Liver (tissue), 9 donors: Measurements from ENCODE around the gene GBX1. TPM values are rescaled to one million over a fixed set of nuclear protein-coding genes. Genes with fewer than 3 reads are reported as not detected.

ENCODE experiments used
- DNase-seq: peaks from one replicate; pipeline ENCODE4 v3.0.0-alpha.2; 2017; ENCODE audit warnings: low spot score
- H3K27ac ChIP-seq, 2 donors: one replicate each; pipeline ENCODE4 v1.7.0; 2013; ENCODE audit warnings: inconsistent platforms in 2 of 2, low read length in 2 of 2, control low read depth in 1 of 2, low read depth in 1 of 2, mild to moderate bottlenecking in 1 of 2
- H3K27me3 ChIP-seq, 4 donors: one replicate each; pipeline versions ENCODE4 v1.6.1 to v1.7.0; 2013; ENCODE audit warnings: low read length in 3 of 4, inconsistent platforms in 1 of 4, mild to moderate bottlenecking in 1 of 4, moderate library complexity in 1 of 4; ENCODE audit not compliant: control insufficient read depth in 4 of 4, insufficient read depth in 4 of 4
- H3K36me3 ChIP-seq, 4 donors: one replicate each; pipeline versions ENCODE4 v1.6.1 to v1.7.0; 2013; ENCODE audit warnings: low read length in 3 of 4, mild to moderate bottlenecking in 3 of 4, low read depth in 1 of 4, moderate library complexity in 1 of 4; ENCODE audit not compliant: control insufficient read depth in 4 of 4, insufficient read depth in 3 of 4
- H3K4me1 ChIP-seq, 4 donors: one replicate each; pipeline versions ENCODE4 v1.6.1 to v1.7.0; 2013; ENCODE audit warnings: low read length in 3 of 4, mild to moderate bottlenecking in 3 of 4, moderate library complexity in 1 of 4; ENCODE audit not compliant: control insufficient read depth in 4 of 4, insufficient read depth in 4 of 4
- H3K4me3 ChIP-seq, 3 donors: one replicate each; pipeline versions ENCODE4 v1.6.1 to v1.7.0; 2013; ENCODE audit warnings: low read length in 3 of 3, control low read depth in 1 of 3, low read depth in 1 of 3, mild to moderate bottlenecking in 1 of 3
- H3K9ac ChIP-seq, 2 donors: one replicate each; pipeline ENCODE4 v1.7.0; 2013; ENCODE audit warnings: low read length in 2 of 2, mild to moderate bottlenecking in 2 of 2, moderate library complexity in 2 of 2, control low read depth in 1 of 2, low read depth in 1 of 2
- H3K9me3 ChIP-seq, 4 donors: one replicate each; pipeline versions ENCODE4 v1.6.1 to v1.7.0; 2013; ENCODE audit warnings: low read length in 3 of 4; ENCODE audit not compliant: control insufficient read depth in 4 of 4
- FOXA1 ChIP-seq: IDR thresholded peaks from 2 replicates; pipeline ENCODE4 v1.6.1; 2016; ENCODE audit warnings: antibody characterized with exemption
- GABPA ChIP-seq, 2 donors: IDR thresholded peaks in 1 of 2; conservative IDR thresholded peaks in 1 of 2; 2 replicates each; pipeline ENCODE4 v1.6.1; 2016; ENCODE audit warnings: antibody characterized with exemption in 2 of 2, mild to moderate bottlenecking in 1 of 2, moderate library complexity in 1 of 2
- HNF4A ChIP-seq, 2 donors: conservative IDR thresholded peaks; 2 replicates each; pipeline ENCODE4 v1.6.1; 2016; ENCODE audit warnings: antibody characterized with exemption in 2 of 2, mild to moderate bottlenecking in 2 of 2
- NR2F2 ChIP-seq: IDR thresholded peaks from 2 replicates; pipeline ENCODE4 v1.6.1; 2016; ENCODE audit warnings: antibody characterized with exemption
- RAD21 ChIP-seq, 2 donors: IDR thresholded peaks; 2 replicates each; pipeline ENCODE4 v1.6.1; 2016; ENCODE audit warnings: antibody characterized with exemption in 2 of 2, mild to moderate bottlenecking in 2 of 2
- RXRA ChIP-seq, 2 donors: IDR thresholded peaks; 2 replicates each; pipeline ENCODE4 v1.6.1; 2017 to 2018; ENCODE audit warnings: antibody characterized with exemption in 2 of 2, mild to moderate bottlenecking in 1 of 2
- SP1 ChIP-seq: IDR thresholded peaks from 2 replicates; pipeline ENCODE4 v1.6.1; 2018; ENCODE audit warnings: antibody characterized with exemption, mild to moderate bottlenecking
- TAF1 ChIP-seq: conservative IDR thresholded peaks from 2 replicates; pipeline ENCODE4 v1.6.1; 2016; ENCODE audit warnings: antibody characterized with exemption, mild to moderate bottlenecking
- WGBS: extraction: QIAGEN DNeasy Blood & Tissue Kit; methylation state at CpG from one replicate; pipeline ENCODE4 v1.1.7; 2013; 5-methylcytosine and 5-hydroxymethylcytosine counted together
- polyA plus RNA-seq, 2 donors: library from polyadenylated mRNA; stranded (reverse) in 1 of 2; unstranded in 1 of 2; fragments of 200-250 nt in 1 of 2; fragments of >200 nt in 1 of 2; fragmentation: Nextera tagmentation in 1 of 2; extraction: Ambion mirVana in 1 of 2; gene quantifications; one replicate each; pipeline versions ENCODE4 v1.2.1 to v1.2.3, GENCODE V29; 2013 to 2015
- total RNA-seq, 2 donors: library from RNA; depleted of rRNA; stranded (reverse); fragments of >200 nt; gene quantifications; one replicate each; pipeline ENCODE4 v1.2.3, GENCODE V29; 2014
- TF ChIP-seq, protein P1 (sequence below): fragments of 150-350 bp; IDR thresholded peaks from 2 replicates; pipeline ENCODE4 v1.5.1; 2017; ENCODE audit warnings: improper control_type of control experiment, low read depth, low read length; ENCODE audit not compliant: missing input control
- TF ChIP-seq, protein P2 (sequence below): IDR thresholded peaks from 2 replicates; pipeline ENCODE4 v1.6.1; 2016; ENCODE audit warnings: antibody characterized with exemption, mild to moderate bottlenecking
- donor health status: healthy.
- donor health status: healthy.
- donor health status: healthy.
- donor health status: healthy.
- donor health status: healthy.

The GBX1 gene
- total and polyA plus RNA-seq, 4 donors = not detected

DNA sequence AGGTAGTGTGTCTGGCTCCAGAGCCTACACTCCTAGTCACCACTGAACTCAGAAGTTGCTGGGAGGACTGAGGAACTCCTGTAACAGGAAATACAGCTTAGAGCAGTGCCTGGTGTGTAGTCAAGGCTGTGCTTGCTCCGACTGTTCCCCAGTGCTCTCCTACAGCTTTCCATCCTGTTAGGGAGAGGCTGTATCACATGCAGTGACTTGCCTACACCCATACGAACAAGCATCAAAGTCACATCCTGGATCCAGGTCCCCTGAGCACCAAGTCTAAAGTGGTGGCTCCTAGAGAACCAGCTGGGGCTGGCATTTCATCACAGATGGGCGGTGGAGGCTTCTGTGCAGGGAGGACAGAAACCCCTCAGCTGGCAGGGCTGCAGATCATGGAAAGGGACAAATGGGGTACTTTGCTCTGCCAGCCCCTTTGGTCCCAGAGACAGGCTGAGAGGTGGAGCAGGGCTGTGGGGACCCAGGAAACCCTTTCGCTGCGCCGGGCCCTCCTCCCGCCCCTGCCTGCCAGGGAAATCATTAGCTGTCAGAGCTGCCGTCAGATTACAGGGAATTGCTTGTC, 11.9 kb upstream of the GBX1 start (continued):
- TF ChIP-seq, protein P1, sequence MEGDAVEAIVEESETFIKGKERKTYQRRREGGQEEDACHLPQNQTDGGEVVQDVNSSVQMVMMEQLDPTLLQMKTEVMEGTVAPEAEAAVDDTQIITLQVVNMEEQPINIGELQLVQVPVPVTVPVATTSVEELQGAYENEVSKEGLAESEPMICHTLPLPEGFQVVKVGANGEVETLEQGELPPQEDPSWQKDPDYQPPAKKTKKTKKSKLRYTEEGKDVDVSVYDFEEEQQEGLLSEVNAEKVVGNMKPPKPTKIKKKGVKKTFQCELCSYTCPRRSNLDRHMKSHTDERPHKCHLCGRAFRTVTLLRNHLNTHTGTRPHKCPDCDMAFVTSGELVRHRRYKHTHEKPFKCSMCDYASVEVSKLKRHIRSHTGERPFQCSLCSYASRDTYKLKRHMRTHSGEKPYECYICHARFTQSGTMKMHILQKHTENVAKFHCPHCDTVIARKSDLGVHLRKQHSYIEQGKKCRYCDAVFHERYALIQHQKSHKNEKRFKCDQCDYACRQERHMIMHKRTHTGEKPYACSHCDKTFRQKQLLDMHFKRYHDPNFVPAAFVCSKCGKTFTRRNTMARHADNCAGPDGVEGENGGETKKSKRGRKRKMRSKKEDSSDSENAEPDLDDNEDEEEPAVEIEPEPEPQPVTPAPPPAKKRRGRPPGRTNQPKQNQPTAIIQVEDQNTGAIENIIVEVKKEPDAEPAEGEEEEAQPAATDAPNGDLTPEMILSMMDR = no peak
- TF ChIP-seq TAF1 = no peak
- TF ChIP-seq HNF4A (conservative IDR thresholded peaks at IDR 0.05) = no peak
- TF ChIP-seq FOXA1 = no peak

DNA sequence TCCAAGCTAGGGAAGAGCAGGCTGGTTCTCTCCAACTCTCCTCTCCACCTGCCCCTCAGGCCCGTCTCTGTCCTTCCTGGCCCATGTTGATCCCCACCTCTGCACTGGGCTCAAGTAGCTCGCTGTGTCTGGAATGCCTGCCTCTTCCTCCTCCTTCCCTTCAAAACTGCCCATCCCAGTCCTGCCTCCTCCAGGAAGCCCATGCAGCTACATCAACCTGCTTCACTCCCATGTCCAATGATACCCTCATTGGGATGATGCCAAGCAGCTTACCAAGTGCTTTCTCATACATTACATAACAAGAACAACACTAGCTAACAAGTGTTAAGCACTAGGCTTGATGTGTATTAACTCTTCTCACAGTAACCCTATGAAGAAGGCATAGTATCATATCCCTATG, 11.3 kb upstream of the GBX1 start:
- Histone ChIP-seq H3K36me3 (no peaks in the 10 kb centered on the region), H3K9me3 (no peaks in the 10 kb centered on the region), H3K27me3 (no peaks in the 10 kb centered on the region), H3K4me3 (no peak overlapping the region), H3K9ac (no peak overlapping the region), H3K4me1 (no peaks in the 10 kb centered on the region), H3K27ac (no peak overlapping the region)
- TF ChIP-seq RXRA (IDR thresholded peaks at IDR 0.05) = no peak
- TF ChIP-seq, protein P1 = no peak
- no peak for TF ChIP-seq RAD21 (IDR thresholded peaks at IDR 0.05)
- TF ChIP-seq, protein P2, sequence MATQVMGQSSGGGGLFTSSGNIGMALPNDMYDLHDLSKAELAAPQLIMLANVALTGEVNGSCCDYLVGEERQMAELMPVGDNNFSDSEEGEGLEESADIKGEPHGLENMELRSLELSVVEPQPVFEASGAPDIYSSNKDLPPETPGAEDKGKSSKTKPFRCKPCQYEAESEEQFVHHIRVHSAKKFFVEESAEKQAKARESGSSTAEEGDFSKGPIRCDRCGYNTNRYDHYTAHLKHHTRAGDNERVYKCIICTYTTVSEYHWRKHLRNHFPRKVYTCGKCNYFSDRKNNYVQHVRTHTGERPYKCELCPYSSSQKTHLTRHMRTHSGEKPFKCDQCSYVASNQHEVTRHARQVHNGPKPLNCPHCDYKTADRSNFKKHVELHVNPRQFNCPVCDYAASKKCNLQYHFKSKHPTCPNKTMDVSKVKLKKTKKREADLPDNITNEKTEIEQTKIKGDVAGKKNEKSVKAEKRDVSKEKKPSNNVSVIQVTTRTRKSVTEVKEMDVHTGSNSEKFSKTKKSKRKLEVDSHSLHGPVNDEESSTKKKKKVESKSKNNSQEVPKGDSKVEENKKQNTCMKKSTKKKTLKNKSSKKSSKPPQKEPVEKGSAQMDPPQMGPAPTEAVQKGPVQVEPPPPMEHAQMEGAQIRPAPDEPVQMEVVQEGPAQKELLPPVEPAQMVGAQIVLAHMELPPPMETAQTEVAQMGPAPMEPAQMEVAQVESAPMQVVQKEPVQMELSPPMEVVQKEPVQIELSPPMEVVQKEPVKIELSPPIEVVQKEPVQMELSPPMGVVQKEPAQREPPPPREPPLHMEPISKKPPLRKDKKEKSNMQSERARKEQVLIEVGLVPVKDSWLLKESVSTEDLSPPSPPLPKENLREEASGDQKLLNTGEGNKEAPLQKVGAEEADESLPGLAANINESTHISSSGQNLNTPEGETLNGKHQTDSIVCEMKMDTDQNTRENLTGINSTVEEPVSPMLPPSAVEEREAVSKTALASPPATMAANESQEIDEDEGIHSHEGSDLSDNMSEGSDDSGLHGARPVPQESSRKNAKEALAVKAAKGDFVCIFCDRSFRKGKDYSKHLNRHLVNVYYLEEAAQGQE = no peak
- TF ChIP-seq SP1 = no peak
- no peak for TF ChIP-seq NR2F2
- WGBS = 80% methylated on average over 2 of the region's 2 CpGs
- DNase-seq = no peak

DNA sequence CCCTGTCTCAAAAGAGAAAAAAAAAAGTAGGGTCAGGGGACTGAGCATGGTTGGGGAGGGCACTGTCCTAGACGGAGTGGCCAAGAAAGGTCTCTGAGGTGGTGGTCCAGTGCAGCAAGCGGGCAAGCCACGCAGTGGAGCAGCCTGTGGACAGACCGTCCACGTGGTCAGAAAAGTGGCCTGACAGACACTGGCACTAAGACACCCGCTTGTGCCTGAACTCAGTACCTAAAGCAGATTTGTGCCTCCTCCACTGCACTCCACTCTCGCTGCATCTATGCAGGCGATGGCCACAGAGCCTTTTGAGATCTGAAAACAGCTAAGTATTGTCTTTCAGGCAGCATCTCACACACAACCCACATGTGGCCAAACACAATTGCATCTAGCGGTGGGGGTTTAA, 10.7 kb upstream of the GBX1 start:
- WGBS = 86% methylated on average over 9 of the region's 9 CpGs
- no peak for TF ChIP-seq GABPA (IDR thresholded peaks at IDR 0.05 in 1 of 2, conservative IDR thresholded peaks at IDR 0.05 in 1 of 2)

More for the DNA sequence above, 10.7 kb upstream of the GBX1 start:
- no peak for DNase-seq
- Histone ChIP-seq H3K27me3 (no peaks in the 10 kb centered on the region), H3K36me3 (no peaks in the 10 kb centered on the region), H3K9me3 (no peaks in the 10 kb centered on the region), H3K4me1 (no peaks in the 10 kb centered on the region), H3K4me3 (no peak overlapping the region), H3K27ac (no peak overlapping the region), H3K9ac (no peak overlapping the region)
